Cardiac fibroblast (primary cell): ENCODE data around the gene PPP3CA.
A peak's percentile ranks its signal among the peaks of the same experiment; 100 is the strongest.

Source experiments
- DNase-seq, 2 donors: peaks; one replicate each; pipeline versions ENCODE4 v3.0.0 to v3.0.0-alpha.2; 2010; ENCODE audit warnings: low read depth in 2 of 2
- H3K4me3 ChIP-seq, 2 donors: replicated peaks in 1 of 2; 1 replicate in 1 of 2; 2 replicates in 1 of 2; pipeline ENCODE4 v1.5.1; 2011; ENCODE audit warnings: low read depth in 2 of 2, low read length in 2 of 2, mild to moderate bottlenecking in 2 of 2, moderate library complexity in 1 of 2
- CTCF ChIP-seq: IDR thresholded peaks from one replicate; pipeline ENCODE4 v1.5.1; 2011; ENCODE audit warnings: low read depth, mild to moderate bottlenecking, low read length, inconsistent platforms

The PPP3CA gene

GRCh38 chr4:101199507-101200285, 147.6 kb downstream of the PPP3CA start:
- H3K4me3 ChIP-seq = no peak overlapping the region
- no peak for TF ChIP-seq CTCF
- DNase-seq = peak; percentile 37 to 48

GRCh38 chr4:101198682-101199339, 148.5 kb downstream of the PPP3CA start:
- TF ChIP-seq CTCF = no peak
- no peak for DNase-seq
- no peak overlapping the region for H3K4me3 ChIP-seq

GRCh38 chr4:101197350-101197749, 150.0 kb downstream of the PPP3CA start:
- no peak for TF ChIP-seq CTCF
- no peak for DNase-seq
- no peak overlapping the region for H3K4me3 ChIP-seq

GRCh38 chr4:101192244-101192643, 155.1 kb downstream of the PPP3CA start:
- peak in 1 of 2 donors; percentile 45 for DNase-seq
- no peak overlapping the region for H3K4me3 ChIP-seq
- TF ChIP-seq CTCF = no peak

- peak; percentile 85 to 98 for DNase-seq
- no peak overlapping the region for H3K4me3 ChIP-seq
- TF ChIP-seq CTCF = no peak
These were observed 155.8 kb downstream of the PPP3CA start for GRCh38 chr4:101191302-101192098.

- TF ChIP-seq CTCF = no peak
- no peak for DNase-seq
- no peak overlapping the region for H3K4me3 ChIP-seq
These were observed 156.6 kb downstream of the PPP3CA start for GRCh38 chr4:101190751-101191150.
